ENCODE measurements around the gene HEPHL1.

GRCh38 chr11:94018721-94019120, 2.4 kb upstream of the HEPHL1 start:
- no peak for TF ChIP-seq CTCF (IDR thresholded peaks at IDR 0.05)
- no peak for TF ChIP-seq EP300 (IDR thresholded peaks at IDR 0.05)
- no peak for TF ChIP-seq POLR2AphosphoS5 (IDR thresholded peaks at IDR 0.05)

Measured in suprapubic skin (tissue), 4 donors.